OCI-LY7 (cell line): ENCODE results near the gene WWOX. TPM values are rescaled to one million over a fixed set of nuclear protein-coding genes. Genes with fewer than 3 reads are reported as not detected.

Source experiments
- BruUV-seq: library from RNA; stranded (reverse); fragments of 400-500 nt; replicated peaks from 2 replicates; lab custom pipeline; 2021; lab: Mats Ljungman, UMichigan
- CTCF ChIA-PET: fragments of 300-600 bp; sonication (Branson Sonifier 250); formaldehyde crosslinking; loops from one replicate; lab custom pipeline; 2022; ENCODE audit warnings: antibody characterized with exemption; ENCODE audit not compliant: unreplicated experiment; lab: Charles Lee
- POLR2A ChIA-PET: fragments of 300-600 bp; sonication (Branson Sonifier 250); formaldehyde crosslinking; loops from one replicate; lab custom pipeline; 2022; ENCODE audit warnings: antibody characterized with exemption; lab: Charles Lee
- DNase-seq: peaks from one replicate; pipeline ENCODE4 v3.0.0-alpha.2; 2015; ENCODE audit warnings: low spot score
- H2AFZ ChIP-seq: fragments of 200-600 bp; sonication (generic), shearing (Covaris generic); 2 replicates; pipeline ENCODE4 v1.6.1; 2014; ENCODE audit warnings: mild to moderate bottlenecking, antibody characterized with exemption, low read length, moderate library complexity
- H3K27ac ChIP-seq: fragments of 200-600 bp; sonication (generic); 2 replicates; pipeline ENCODE4 v1.5.1; 2014; ENCODE audit warnings: mixed run types, low read depth, mild to moderate bottlenecking, moderate library complexity, low read length, inconsistent platforms; ENCODE audit not compliant: poor library complexity, severe bottlenecking
- H3K36me3 ChIP-seq: fragments of 200-600 bp; sonication (generic); 2 replicates; pipeline ENCODE4 v1.6.1; 2014; ENCODE audit warnings: mild to moderate bottlenecking, antibody characterized with exemption, low read length, moderate library complexity, mixed read lengths; ENCODE audit not compliant: insufficient read depth
- H3K4me1 ChIP-seq: fragments of 200-600 bp; sonication (generic); 2 replicates; pipeline ENCODE4 v1.5.1; 2014; ENCODE audit warnings: mild to moderate bottlenecking, low read length; ENCODE audit not compliant: insufficient read depth, poor library complexity, severe bottlenecking
- H3K4me2 ChIP-seq: fragments of 200-600 bp; sonication (generic); 2 replicates; pipeline ENCODE4 v1.6.1; 2014; ENCODE audit warnings: mild to moderate bottlenecking, low read length
- H3K4me3 ChIP-seq: fragments of 200-600 bp; sonication (generic); 2 replicates; pipeline ENCODE4 v1.5.1; 2014; ENCODE audit warnings: mild to moderate bottlenecking, low read depth, low read length; ENCODE audit not compliant: poor library complexity, severe bottlenecking
- H3K79me2 ChIP-seq: fragments of 200-600 bp; sonication (generic); 2 replicates; pipeline ENCODE4 v1.6.1; 2016; ENCODE audit warnings: low read depth, mild to moderate bottlenecking, low read length, moderate library complexity, mixed read lengths; ENCODE audit not compliant: insufficient read depth
- H3K9me2 ChIP-seq: fragments of 200-600 bp; sonication (generic); 2 replicates; pipeline ENCODE4 v1.6.1; 2016; ENCODE audit warnings: mild to moderate bottlenecking, low read length, mixed read lengths; ENCODE audit not compliant: insufficient read depth
- H3K9me3 ChIP-seq: fragments of 200-600 bp; sonication (generic); 2 replicates; pipeline ENCODE4 v1.6.1; 2014; ENCODE audit warnings: mild to moderate bottlenecking, mixed run types, low read length, mixed read lengths
- H4K20me1 ChIP-seq: fragments of 200-600 bp; sonication (generic); 2 replicates; pipeline ENCODE4 v1.6.1; 2014; ENCODE audit warnings: mild to moderate bottlenecking, antibody characterized with exemption, low read length, moderate library complexity, mixed read lengths; ENCODE audit not compliant: insufficient read depth
- EZH2phosphoT487 ChIP-seq: fragments of 200-600 bp; sonication (generic); IDR thresholded peaks from 2 replicates; pipeline ENCODE4 v1.6.1; 2018; ENCODE audit warnings: low read depth, borderline replicate concordance, mild to moderate bottlenecking, mixed run types, antibody characterized with exemption, low read length, moderate library complexity, mixed read lengths
- intact Hi-C: fragments of 100-400 bp; cut with micrococcal nuclease; formaldehyde crosslinking; loops from one replicate; pipeline ENCODE4 v1.10.0; 2022; ENCODE audit not compliant: unreplicated experiment
- total RNA-seq, 2 experiments: library from RNA; depleted of rRNA in 1 of 2; stranded (reverse); fragments of >200 nt in 1 of 2; shearing (Covaris generic) in 1 of 2; gene quantifications; 2 replicates each; pipeline ENCODE4 v1.2.3, GENCODE V29; 2014 to 2022
- TF ChIP-seq, protein P1 (sequence below): fragments of 200-600 bp; sonication (generic); conservative IDR thresholded peaks from 2 replicates; pipeline ENCODE4 v1.5.1; 2014; ENCODE audit warnings: mild to moderate bottlenecking, antibody characterized with exemption, low read length, moderate library complexity, mixed read lengths

WWOX gene
- total RNA-seq, 2 experiments from 2014 or later = 40.2 to 47.6 TPM

- Histone ChIP-seq H3K4me3 (no peak overlapping the region), H3K4me1 (no peaks in the 10 kb centered on the region), H3K36me3 (no peaks in the 10 kb centered on the region), H3K9me3 (no peaks in the 10 kb centered on the region), H3K4me2 (no peak overlapping the region), H3K79me2 (no peaks in the 10 kb centered on the region), H3K27ac (no peak overlapping the region), H4K20me1 (no peaks in the 10 kb centered on the region), H3K9me2 (no peaks in the 10 kb centered on the region), H2AFZ (no peak overlapping the region)
- ChIA-PET POLR2A (no interaction called here), CTCF (no interaction called here)
- intact Hi-C loops = no loop called here
- DNase-seq = no peak
- BruUV-seq = no TSS peak
- no peak for TF ChIP-seq EZH2phosphoT487
- TF ChIP-seq, protein P1, sequence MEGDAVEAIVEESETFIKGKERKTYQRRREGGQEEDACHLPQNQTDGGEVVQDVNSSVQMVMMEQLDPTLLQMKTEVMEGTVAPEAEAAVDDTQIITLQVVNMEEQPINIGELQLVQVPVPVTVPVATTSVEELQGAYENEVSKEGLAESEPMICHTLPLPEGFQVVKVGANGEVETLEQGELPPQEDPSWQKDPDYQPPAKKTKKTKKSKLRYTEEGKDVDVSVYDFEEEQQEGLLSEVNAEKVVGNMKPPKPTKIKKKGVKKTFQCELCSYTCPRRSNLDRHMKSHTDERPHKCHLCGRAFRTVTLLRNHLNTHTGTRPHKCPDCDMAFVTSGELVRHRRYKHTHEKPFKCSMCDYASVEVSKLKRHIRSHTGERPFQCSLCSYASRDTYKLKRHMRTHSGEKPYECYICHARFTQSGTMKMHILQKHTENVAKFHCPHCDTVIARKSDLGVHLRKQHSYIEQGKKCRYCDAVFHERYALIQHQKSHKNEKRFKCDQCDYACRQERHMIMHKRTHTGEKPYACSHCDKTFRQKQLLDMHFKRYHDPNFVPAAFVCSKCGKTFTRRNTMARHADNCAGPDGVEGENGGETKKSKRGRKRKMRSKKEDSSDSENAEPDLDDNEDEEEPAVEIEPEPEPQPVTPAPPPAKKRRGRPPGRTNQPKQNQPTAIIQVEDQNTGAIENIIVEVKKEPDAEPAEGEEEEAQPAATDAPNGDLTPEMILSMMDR = no peak
Measured at GRCh38 chr16:78645657-78646056, 546.2 kb downstream of the WWOX start.

DNA sequence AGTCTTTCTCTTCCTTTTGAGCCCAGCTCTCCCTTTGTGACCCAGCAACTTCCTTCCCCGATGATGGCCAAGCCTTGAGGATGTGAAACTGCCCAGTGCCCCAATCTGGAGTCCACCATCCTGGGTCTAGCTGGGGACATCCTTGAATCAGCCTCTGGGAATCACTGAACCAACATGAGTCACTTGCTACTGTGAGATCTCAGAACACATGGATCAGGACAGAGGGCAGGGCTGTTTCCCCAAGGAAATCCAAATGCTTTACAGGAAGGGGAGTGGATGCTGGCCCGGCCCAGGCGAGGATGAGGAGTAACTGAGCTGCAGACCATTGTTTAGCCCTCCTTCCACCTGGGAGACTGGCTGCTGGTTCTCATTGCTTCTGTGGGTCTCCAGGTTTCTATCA, 547.6 kb downstream of the WWOX start:
- POLR2A ChIA-PET = no interaction called here
- BruUV-seq = no TSS peak
- TF ChIP-seq, protein P1 = no peak
- TF ChIP-seq EZH2phosphoT487 = no peak
- H3K36me3 ChIP-seq = no peaks in the 10 kb centered on the region
- H3K9me2 ChIP-seq = no peaks in the 10 kb centered on the region
- intact Hi-C loops = no loop called here
- H4K20me1 ChIP-seq = no peaks in the 10 kb centered on the region
- H3K4me2 ChIP-seq = no peak overlapping the region
- H3K9me3 ChIP-seq = no peaks in the 10 kb centered on the region
- H2AFZ ChIP-seq = no peak overlapping the region
- CTCF ChIA-PET = no interaction called here
- no peak overlapping the region for H3K4me3 ChIP-seq
- H3K4me1 ChIP-seq = no peaks in the 10 kb centered on the region
- H3K79me2 ChIP-seq = no peaks in the 10 kb centered on the region
- no peak for DNase-seq
- H3K27ac ChIP-seq = no peak overlapping the region

- Histone ChIP-seq H3K36me3 (no peaks in the 10 kb centered on the region), H4K20me1 (no peaks in the 10 kb centered on the region), H3K4me3 (no peak overlapping the region), H3K27ac (no peak overlapping the region), H3K4me1 (no peaks in the 10 kb centered on the region), H3K9me2 (no peaks in the 10 kb centered on the region), H3K4me2 (no peak overlapping the region), H3K79me2 (no peaks in the 10 kb centered on the region), H3K9me3 (no peaks in the 10 kb centered on the region), H2AFZ (no peak overlapping the region)
- ChIA-PET POLR2A (no interaction called here), CTCF (no interaction called here)
- no peak for DNase-seq
- intact Hi-C loops = no loop called here
- BruUV-seq = no TSS peak
- TF ChIP-seq, protein P1 = no peak
Measured at GRCh38 chr16:78647491-78647890, 548.0 kb downstream of the WWOX start.
